Thoracic aorta (tissue), 2 donors: ENCODE data around the gene B2M. TPM values are rescaled to one million over a fixed set of nuclear protein-coding genes. Genes with fewer than 3 reads are reported as not detected.
"Not testable (repeated sequence)": the region's sequence is repeated elsewhere in the genome, so short reads cannot be mapped to it uniquely, and the experiment has no call there.

Experiments used
- ATAC-seq: fragments of 150-250 bp; one replicate; pipeline ENCODE4 v1.8.0; 2017; ENCODE audit warnings: low read depth; ENCODE audit not compliant: insufficient number of reproducible peaks, low FRiP score
- DNase-seq: peaks from one replicate; pipeline ENCODE4 v3.0.0-alpha.2; 2020; ENCODE audit warnings: low spot score
- H3K27ac ChIP-seq, 2 donors: fragments of 200-600 bp; sonication (generic); 1 replicate in 1 of 2; 2 replicates in 1 of 2; pipeline ENCODE4 v1.5.1; 2016; ENCODE audit warnings: mild to moderate bottlenecking in 2 of 2, moderate library complexity in 2 of 2
- H3K27me3 ChIP-seq: fragments of 200-600 bp; sonication (generic); replicated peaks from 2 replicates; pipeline ENCODE4 v1.6.0; 2016; ENCODE audit warnings: mild to moderate bottlenecking; ENCODE audit not compliant: insufficient read depth
- H3K36me3 ChIP-seq: fragments of 200-600 bp; sonication (generic); one replicate; pipeline ENCODE4 v1.5.1; 2016
- H3K4me1 ChIP-seq, 2 donors: fragments of 200-600 bp; sonication (generic); 1 replicate in 1 of 2; 2 replicates in 1 of 2; pipeline versions ENCODE4 v1.5.1 to v1.6.0; 2016; ENCODE audit warnings: low read depth in 2 of 2, mild to moderate bottlenecking in 1 of 2; ENCODE audit not compliant: control insufficient read depth in 1 of 2
- H3K4me3 ChIP-seq: fragments of 200-600 bp; sonication (generic); 2 replicates; pipeline ENCODE4 v1.5.1; 2016; ENCODE audit warnings: mild to moderate bottlenecking
- H3K9me3 ChIP-seq: fragments of 200-600 bp; sonication (generic); 2 replicates; pipeline ENCODE4 v1.5.1; 2016
- CTCF ChIP-seq: fragments of 200-600 bp; sonication (generic); IDR thresholded peaks from one replicate; pipeline ENCODE4 v1.5.1; 2019; ENCODE audit warnings: antibody characterized with exemption
- total RNA-seq, 2 donors: library from RNA; depleted of rRNA; stranded (reverse); fragments of >200 nt; gene quantifications; one replicate each; pipeline versions ENCODE4 v1.1.0 to v1.2.3, GENCODE V29; 2016

Gene B2M
- total RNA-seq, 2 donors from 2014 or later: 2,389 to 3,309 TPM

DNA sequence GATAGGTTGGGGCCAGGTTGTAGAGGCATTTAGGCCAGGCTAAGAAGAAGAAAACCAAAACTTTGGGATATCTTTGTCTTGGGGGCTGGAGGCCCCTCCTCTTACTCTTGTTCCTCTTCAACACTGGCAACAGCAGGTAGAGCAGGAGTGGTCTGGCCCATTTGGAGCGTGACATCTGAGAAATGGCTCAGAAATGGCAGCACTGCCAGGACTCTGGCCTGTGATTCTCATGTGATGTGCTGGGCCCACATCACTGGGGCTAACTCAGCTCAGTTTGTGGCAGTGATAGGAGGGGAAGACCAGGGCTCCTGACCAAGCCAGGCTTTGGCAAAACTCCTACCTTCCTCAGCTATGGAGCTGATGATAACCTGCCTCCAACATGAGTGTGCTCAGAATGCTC is 18.7 kb upstream of the B2M start:
- Histone ChIP-seq H3K4me3 (no peak overlapping the region), H3K9me3 (no peaks in the 10 kb centered on the region), H3K27ac (no peak overlapping the region), H3K4me1 (no peaks in the 10 kb centered on the region), H3K36me3 (no peaks in the 10 kb centered on the region), H3K27me3 (no peaks in the 10 kb centered on the region)
- TF ChIP-seq CTCF: no peak
- no peak for DNase-seq
- ATAC-seq: no peak

GRCh38 chr15:44694416-44694815 is 16.9 kb upstream of the B2M start:
- TF ChIP-seq CTCF: no peak
- no peaks in the 10 kb centered on the region for H3K36me3 ChIP-seq
- no peaks in the 10 kb centered on the region for H3K9me3 ChIP-seq
- DNase-seq: no peak
- ATAC-seq: no peak
- no peaks in the 10 kb centered on the region for H3K27me3 ChIP-seq
- no peak overlapping the region for H3K4me3 ChIP-seq
- H3K4me1 ChIP-seq: no peaks in the 10 kb centered on the region
- no peak overlapping the region for H3K27ac ChIP-seq

- Histone ChIP-seq H3K36me3 (no peaks in the 10 kb centered on the region), H3K27me3 (no peaks in the 10 kb centered on the region), H3K4me3 (no peak overlapping the region), H3K4me1 (no peaks in the 10 kb centered on the region), H3K9me3 (no peaks in the 10 kb centered on the region), H3K27ac (no peak overlapping the region)
- no peak for ATAC-seq
- TF ChIP-seq CTCF: no peak
- no peak for DNase-seq
These were observed 16.0 kb upstream of the B2M start for GRCh38 chr15:44695294-44695693.

DNA sequence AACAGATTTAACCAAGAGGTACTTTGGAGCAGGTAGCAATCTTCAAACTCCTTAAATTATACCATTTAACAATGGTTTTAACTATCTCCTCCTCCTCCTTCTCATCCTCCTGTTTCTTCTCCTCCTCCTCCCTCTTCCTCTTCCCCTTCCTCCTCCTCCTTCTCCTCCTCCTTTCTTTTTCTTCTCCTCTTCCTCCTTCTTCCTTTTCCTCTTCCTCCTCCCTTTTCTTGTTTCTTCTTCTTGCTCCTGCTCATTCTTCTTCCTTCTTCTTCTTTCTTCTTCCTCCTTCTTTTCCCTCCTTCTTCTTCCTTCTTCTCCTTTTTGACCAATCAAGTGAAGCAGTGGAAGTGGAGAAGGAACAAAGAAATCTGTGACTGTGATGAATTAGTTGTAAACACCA is 14.3 kb upstream of the B2M start:
- H3K4me3 ChIP-seq: no peak overlapping the region
- no peak for ATAC-seq
- no peaks in the 10 kb centered on the region for H3K9me3 ChIP-seq
- H3K27ac ChIP-seq: no peak overlapping the region
- H3K27me3 ChIP-seq: no peaks in the 10 kb centered on the region
- no peak for TF ChIP-seq CTCF
- H3K4me1 ChIP-seq: no peaks in the 10 kb centered on the region
- H3K36me3 ChIP-seq: no peaks in the 10 kb centered on the region
- DNase-seq: no peak

DNA sequence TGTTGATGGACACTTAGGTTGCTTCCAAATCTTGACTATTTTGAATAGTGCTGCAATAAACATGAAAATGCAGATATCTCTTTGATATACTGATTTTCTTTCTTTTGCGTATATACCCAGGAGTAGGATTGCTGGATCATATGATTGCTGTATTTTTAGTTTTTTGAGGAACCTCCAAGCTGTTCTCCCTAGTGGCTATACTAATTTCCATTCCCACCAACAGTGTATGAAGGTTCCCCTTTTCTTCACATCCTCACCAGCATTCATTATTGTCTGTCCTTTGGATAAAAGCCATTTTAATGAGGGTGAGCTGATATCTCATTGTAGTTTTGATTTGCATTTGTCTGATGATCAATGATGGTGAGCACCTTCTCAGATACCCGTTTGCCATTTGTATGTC is 12.7 kb upstream of the B2M start:
- Histone ChIP-seq H3K4me1 (no peaks in the 10 kb centered on the region), H3K9me3 (peaks cover 3% of the 10 kb centered on the region), H3K36me3 (no peaks in the 10 kb centered on the region), H3K4me3 (no peak overlapping the region), H3K27me3 (no peaks in the 10 kb centered on the region), H3K27ac (no peak overlapping the region)
- no peak for TF ChIP-seq CTCF
- no peak for DNase-seq
- no peak for ATAC-seq

DNA sequence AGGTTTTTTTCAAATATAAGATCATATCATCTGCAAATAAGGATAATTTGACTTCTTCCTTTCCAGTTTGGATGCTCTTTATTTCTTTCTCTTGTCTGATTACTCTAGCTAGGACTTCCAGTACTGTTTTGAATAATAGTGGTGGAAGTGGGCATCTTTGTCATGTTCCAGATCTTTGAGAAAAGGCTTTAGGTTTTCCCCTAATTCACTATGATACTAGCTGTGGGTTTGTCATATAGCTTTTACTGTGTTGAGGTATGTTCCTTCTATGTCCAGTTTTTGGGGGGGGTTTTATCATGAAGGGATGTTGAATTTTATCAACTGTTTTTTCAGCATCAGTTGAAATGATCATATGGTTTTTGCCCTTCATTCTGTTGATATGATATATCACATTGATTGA is 10.6 kb upstream of the B2M start:
- ATAC-seq, H3K36me3 ChIP-seq, H3K4me3 ChIP-seq, H3K27me3 ChIP-seq, H3K4me1 ChIP-seq, H3K27ac ChIP-seq, DNase-seq, H3K9me3 ChIP-seq: not testable (repeated sequence)
